ENCODE results near the gene UBAC2. TPM values are rescaled to one million over a fixed set of nuclear protein-coding genes. Genes with fewer than 3 reads are reported as not detected.
A peak's percentile ranks its signal among the peaks of the same experiment; 100 is the strongest.

Gene UBAC2
- total and polyA plus RNA-seq, 2 donors = 42.8 to 69.1 TPM

- no peak for DNase-seq (ENCODE audit: low read depth in 6 of 9, low spot score in 9 of 9)
- Histone ChIP-seq H3K4me1 (ENCODE audit: control insufficient read depth in 2 of 2, insufficient read depth in 2 of 2, low read length in 2 of 2) (peaks cover 23 to 33% of the 10 kb centered on the region in 2 donors), H3K36me3 (ENCODE audit: control insufficient read depth in 2 of 2, insufficient read depth in 2 of 2, low read length in 1 of 2) (peaks cover 0 to 26% of the 10 kb centered on the region in 2 donors), H3K9me3 (ENCODE audit: control insufficient read depth in 2 of 2, insufficient read depth in 1 of 2, low read length in 1 of 2) (no peaks in the 10 kb centered on the region), H3K27ac (ENCODE audit: low read depth in 1 of 2, low read length in 1 of 2) (no peak overlapping the region), H3K27me3 (ENCODE audit: control insufficient read depth in 2 of 2, insufficient read depth in 1 of 2, low read length in 1 of 2) (no peaks in the 10 kb centered on the region), H3K4me3 (ENCODE audit: low read length in 2 of 2) (no peak overlapping the region)
- WGBS = 92% methylated on average over 1 of the region's 1 CpG
Observed at GRCh38 chr13:99363949-99364348, 163.3 kb downstream of the UBAC2 start.

- H3K36me3 ChIP-seq (ENCODE audit: control insufficient read depth in 2 of 2, insufficient read depth in 2 of 2, low read length in 1 of 2) = peaks cover 0 to 30% of the 10 kb centered on the region in 2 donors
- 88% methylated on average over 11 of the region's 11 CpGs for WGBS
- H3K4me1 ChIP-seq (ENCODE audit: control insufficient read depth in 2 of 2, insufficient read depth in 2 of 2, low read length in 2 of 2) = peaks cover 14 to 26% of the 10 kb centered on the region in 2 donors
- H3K27ac ChIP-seq (ENCODE audit: low read depth in 1 of 2, low read length in 1 of 2) = peak overlapping the region; percentile 33 to 38
- no peaks in the 10 kb centered on the region for H3K27me3 ChIP-seq (ENCODE audit: control insufficient read depth in 2 of 2, insufficient read depth in 1 of 2, low read length in 1 of 2)
- no peak for DNase-seq (ENCODE audit: low read depth in 6 of 9, low spot score in 9 of 9)
- no peaks in the 10 kb centered on the region for H3K9me3 ChIP-seq (ENCODE audit: control insufficient read depth in 2 of 2, insufficient read depth in 1 of 2, low read length in 1 of 2)
- H3K4me3 ChIP-seq (ENCODE audit: low read length in 2 of 2) = no peak overlapping the region
Observed at GRCh38 chr13:99366075-99366987, 165.7 kb downstream of the UBAC2 start.

GRCh38 chr13:99367106-99367616 lies 166.5 kb downstream of the UBAC2 start:
- Histone ChIP-seq H3K36me3 (ENCODE audit: control insufficient read depth in 2 of 2, insufficient read depth in 2 of 2, low read length in 1 of 2) (peaks cover 0 to 25% of the 10 kb centered on the region in 2 donors), H3K9me3 (ENCODE audit: control insufficient read depth in 2 of 2, insufficient read depth in 1 of 2, low read length in 1 of 2) (no peaks in the 10 kb centered on the region), H3K27me3 (ENCODE audit: control insufficient read depth in 2 of 2, insufficient read depth in 1 of 2, low read length in 1 of 2) (no peaks in the 10 kb centered on the region), H3K4me1 (ENCODE audit: control insufficient read depth in 2 of 2, insufficient read depth in 2 of 2, low read length in 2 of 2) (peaks cover 13 to 25% of the 10 kb centered on the region in 2 donors), H3K4me3 (ENCODE audit: low read length in 2 of 2) (no peak overlapping the region), H3K27ac (ENCODE audit: low read depth in 1 of 2, low read length in 1 of 2) (peak overlapping the region; percentile 38 to 81)
- DNase-seq (ENCODE audit: low read depth in 6 of 9, low spot score in 9 of 9) = peak in 1 of 9 donors; percentile 50
- WGBS = 89% methylated on average over 7 of the region's 7 CpGs

DNA sequence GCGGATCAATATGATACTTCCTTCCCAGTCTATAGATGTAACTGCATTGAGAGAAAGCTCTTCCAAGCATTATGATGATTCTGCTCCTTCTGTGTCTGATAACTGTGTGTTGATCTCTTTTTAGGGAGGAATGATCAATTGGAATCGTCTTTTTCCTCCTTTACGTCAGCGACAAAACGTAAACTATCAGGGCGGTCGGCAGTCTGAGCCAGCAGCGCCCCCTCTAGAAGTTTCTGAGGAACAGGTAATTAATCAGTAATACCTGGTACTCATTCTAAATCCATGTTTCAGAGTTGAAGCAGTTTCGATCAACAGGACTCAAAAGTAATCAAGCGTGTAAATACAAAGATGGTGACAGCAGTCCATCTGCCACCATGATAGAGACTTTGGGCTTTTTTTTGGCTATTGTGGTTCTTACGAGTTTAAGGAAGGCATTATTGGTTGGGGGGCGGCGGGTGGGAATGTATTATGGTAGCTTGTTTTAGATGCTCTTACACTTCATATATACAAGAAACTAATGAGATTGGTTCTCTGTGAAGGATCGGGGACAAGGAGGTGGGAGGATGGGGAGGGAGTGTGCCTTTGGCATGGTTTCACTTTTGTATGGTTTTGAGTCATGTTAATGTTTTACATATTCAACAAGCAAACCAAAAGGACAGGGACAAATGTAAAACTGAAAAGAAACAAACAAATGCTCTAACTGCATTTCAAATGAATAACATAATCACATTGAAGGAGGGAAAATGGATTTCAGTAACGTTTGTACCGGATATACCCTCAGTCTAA lies 167.2 kb downstream of the UBAC2 start:
- peak overlapping the region; percentile 38 to 81 for H3K27ac ChIP-seq (ENCODE audit: low read depth in 1 of 2, low read length in 1 of 2)
- no peak overlapping the region for H3K4me3 ChIP-seq (ENCODE audit: low read length in 2 of 2)
- peaks cover 14 to 32% of the 10 kb centered on the region in 2 donors for H3K4me1 ChIP-seq (ENCODE audit: control insufficient read depth in 2 of 2, insufficient read depth in 2 of 2, low read length in 2 of 2)
- H3K9me3 ChIP-seq (ENCODE audit: control insufficient read depth in 2 of 2, insufficient read depth in 1 of 2, low read length in 1 of 2) = no peaks in the 10 kb centered on the region
- 98% methylated on average over 16 of the region's 16 CpGs for WGBS
- peaks cover 0 to 25% of the 10 kb centered on the region in 2 donors for H3K36me3 ChIP-seq (ENCODE audit: control insufficient read depth in 2 of 2, insufficient read depth in 2 of 2, low read length in 1 of 2)
- DNase-seq (ENCODE audit: low read depth in 6 of 9, low spot score in 9 of 9) = no peak
- H3K27me3 ChIP-seq (ENCODE audit: control insufficient read depth in 2 of 2, insufficient read depth in 1 of 2, low read length in 1 of 2) = no peaks in the 10 kb centered on the region

- WGBS = 82% methylated on average over 12 of the region's 12 CpGs
Observed at GRCh38 chr13:99370481-99371275, 170.0 kb downstream of the UBAC2 start.

GRCh38 chr13:99371956-99372355 lies 171.3 kb downstream of the UBAC2 start:
- WGBS = 16% methylated on average over 9 of the region's 9 CpGs
- no peaks in the 10 kb centered on the region for H3K9me3 ChIP-seq (ENCODE audit: control insufficient read depth in 2 of 2, insufficient read depth in 1 of 2, low read length in 1 of 2)
- no peaks in the 10 kb centered on the region for H3K27me3 ChIP-seq (ENCODE audit: control insufficient read depth in 2 of 2, insufficient read depth in 1 of 2, low read length in 1 of 2)
- H3K27ac ChIP-seq (ENCODE audit: low read depth in 1 of 2, low read length in 1 of 2) = peak overlapping the region; percentile 29 to 59
- DNase-seq (ENCODE audit: low read depth in 6 of 9, low spot score in 9 of 9) = peak in 3 of 9 donors; percentile 45 to 76 (median 60)
- peaks cover 4 to 33% of the 10 kb centered on the region in 2 donors for H3K36me3 ChIP-seq (ENCODE audit: control insufficient read depth in 2 of 2, insufficient read depth in 2 of 2, low read length in 1 of 2)
- H3K4me1 ChIP-seq (ENCODE audit: control insufficient read depth in 2 of 2, insufficient read depth in 2 of 2, low read length in 2 of 2) = peaks cover 36 to 62% of the 10 kb centered on the region in 2 donors
- H3K4me3 ChIP-seq (ENCODE audit: low read length in 2 of 2) = no peak overlapping the region

More at GRCh38 chr13:99370481-99371275, 170.0 kb downstream of the UBAC2 start:
- peaks cover 0 to 29% of the 10 kb centered on the region in 2 donors for H3K36me3 ChIP-seq (ENCODE audit: control insufficient read depth in 2 of 2, insufficient read depth in 2 of 2, low read length in 1 of 2)
- H3K4me3 ChIP-seq (ENCODE audit: low read length in 2 of 2) = no peak overlapping the region
- H3K4me1 ChIP-seq (ENCODE audit: control insufficient read depth in 2 of 2, insufficient read depth in 2 of 2, low read length in 2 of 2) = peaks cover 25 to 53% of the 10 kb centered on the region in 2 donors
- peak overlapping the region in 1 of 2 donors; percentile 22 for H3K27ac ChIP-seq (ENCODE audit: low read depth in 1 of 2, low read length in 1 of 2)
- H3K27me3 ChIP-seq (ENCODE audit: control insufficient read depth in 2 of 2, insufficient read depth in 1 of 2, low read length in 1 of 2) = no peaks in the 10 kb centered on the region
- peak in 1 of 9 donors; percentile 63 for DNase-seq (ENCODE audit: low read depth in 6 of 9, low spot score in 9 of 9)
- H3K9me3 ChIP-seq (ENCODE audit: control insufficient read depth in 2 of 2, insufficient read depth in 1 of 2, low read length in 1 of 2) = no peaks in the 10 kb centered on the region

- peaks cover 38 to 65% of the 10 kb centered on the region in 2 donors for H3K4me1 ChIP-seq (ENCODE audit: control insufficient read depth in 2 of 2, insufficient read depth in 2 of 2, low read length in 2 of 2)
- no peaks in the 10 kb centered on the region for H3K9me3 ChIP-seq (ENCODE audit: control insufficient read depth in 2 of 2, insufficient read depth in 1 of 2, low read length in 1 of 2)
- peaks cover 10 to 34% of the 10 kb centered on the region in 2 donors for H3K36me3 ChIP-seq (ENCODE audit: control insufficient read depth in 2 of 2, insufficient read depth in 2 of 2, low read length in 1 of 2)
- H3K27me3 ChIP-seq (ENCODE audit: control insufficient read depth in 2 of 2, insufficient read depth in 1 of 2, low read length in 1 of 2) = no peaks in the 10 kb centered on the region
- no peak overlapping the region for H3K4me3 ChIP-seq (ENCODE audit: low read length in 2 of 2)
- WGBS = 98% methylated on average over 8 of the region's 8 CpGs
- no peak overlapping the region for H3K27ac ChIP-seq (ENCODE audit: low read depth in 1 of 2, low read length in 1 of 2)
- DNase-seq (ENCODE audit: low read depth in 6 of 9, low spot score in 9 of 9) = no peak
Observed at GRCh38 chr13:99373436-99373835, 172.8 kb downstream of the UBAC2 start.

DNA sequence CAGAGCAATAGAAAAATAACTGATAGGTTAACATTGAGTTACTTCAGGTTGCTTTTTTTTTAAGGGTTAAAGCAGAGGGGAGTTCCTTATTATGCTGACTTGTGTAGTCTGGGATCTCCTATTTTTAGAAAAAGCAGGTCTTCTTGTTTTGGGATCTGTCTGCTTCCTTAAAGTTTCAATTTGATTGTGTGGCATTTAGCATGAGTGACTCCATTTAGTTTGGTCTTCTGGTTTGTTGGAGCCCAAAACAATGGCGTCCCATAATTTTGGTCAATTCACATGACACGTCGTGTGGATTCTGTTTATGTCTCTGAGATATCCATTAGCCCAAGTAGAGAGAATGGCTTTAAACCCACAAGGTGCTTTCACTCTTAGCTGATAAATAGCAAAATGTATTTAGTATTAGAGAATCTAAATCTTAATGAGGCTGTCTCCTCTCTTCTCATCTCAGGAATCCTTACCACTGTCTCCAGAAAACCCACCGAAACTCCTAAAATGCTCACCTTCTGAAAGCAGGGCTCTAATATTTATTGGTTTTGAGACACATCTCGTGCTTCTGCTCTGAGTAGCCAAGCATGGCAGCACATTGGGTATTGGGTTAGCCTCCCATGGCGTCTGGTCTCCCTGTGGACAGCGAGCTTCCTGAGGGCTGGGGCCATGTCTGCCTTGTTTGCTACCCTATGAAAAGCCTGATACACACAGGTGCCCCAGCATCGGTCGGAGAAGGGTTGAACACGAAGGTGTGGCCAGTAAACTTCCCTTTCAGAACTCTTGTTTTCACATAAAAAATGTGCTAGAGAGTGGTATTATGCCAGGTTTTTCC lies 173.7 kb downstream of the UBAC2 start:
- Histone ChIP-seq H3K36me3 (ENCODE audit: control insufficient read depth in 2 of 2, insufficient read depth in 2 of 2, low read length in 1 of 2) (peaks cover 10 to 33% of the 10 kb centered on the region in 2 donors), H3K27ac (ENCODE audit: low read depth in 1 of 2, low read length in 1 of 2) (peak overlapping the region; percentile 36 to 66), H3K27me3 (ENCODE audit: control insufficient read depth in 2 of 2, insufficient read depth in 1 of 2, low read length in 1 of 2) (no peaks in the 10 kb centered on the region), H3K4me3 (ENCODE audit: low read length in 2 of 2) (no peak overlapping the region), H3K4me1 (ENCODE audit: control insufficient read depth in 2 of 2, insufficient read depth in 2 of 2, low read length in 2 of 2) (peaks cover 38 to 65% of the 10 kb centered on the region in 2 donors), H3K9me3 (ENCODE audit: control insufficient read depth in 2 of 2, insufficient read depth in 1 of 2, low read length in 1 of 2) (no peaks in the 10 kb centered on the region)
- no peak for DNase-seq (ENCODE audit: low read depth in 6 of 9, low spot score in 9 of 9)
- WGBS = 88% methylated on average over 10 of the region's 10 CpGs

Measured in thymus (tissue), 11 donors.